Sigmoid colon (tissue), 4 donors: ENCODE results near the gene GLDC.

Experiments used
- POLR2A ChIP-seq, 2 donors: fragments of 450-650 bp; IDR thresholded peaks; one replicate each; pipeline ENCODE4 v1.6.1; 2016; ENCODE audit warnings: antibody characterized with exemption in 2 of 2, mild to moderate bottlenecking in 2 of 2, moderate library complexity in 2 of 2
- POLR2AphosphoS5 ChIP-seq, 4 donors: sonication (generic); formaldehyde crosslinking; IDR thresholded peaks; one replicate each; pipeline ENCODE4 v1.6.1; 2017; ENCODE audit warnings: antibody characterized with exemption in 4 of 4
- TF ChIP-seq, protein P1 (sequence below), 4 experiments: fragments of 450-650 bp in 3 of 4; fragments of 200-600 bp in 1 of 4; IDR thresholded peaks; one replicate each; pipeline ENCODE4 v1.5.1; 2016 to 2019; ENCODE audit warnings: antibody characterized with exemption in 4 of 4, mild to moderate bottlenecking in 3 of 4, moderate library complexity in 2 of 4

DNA sequence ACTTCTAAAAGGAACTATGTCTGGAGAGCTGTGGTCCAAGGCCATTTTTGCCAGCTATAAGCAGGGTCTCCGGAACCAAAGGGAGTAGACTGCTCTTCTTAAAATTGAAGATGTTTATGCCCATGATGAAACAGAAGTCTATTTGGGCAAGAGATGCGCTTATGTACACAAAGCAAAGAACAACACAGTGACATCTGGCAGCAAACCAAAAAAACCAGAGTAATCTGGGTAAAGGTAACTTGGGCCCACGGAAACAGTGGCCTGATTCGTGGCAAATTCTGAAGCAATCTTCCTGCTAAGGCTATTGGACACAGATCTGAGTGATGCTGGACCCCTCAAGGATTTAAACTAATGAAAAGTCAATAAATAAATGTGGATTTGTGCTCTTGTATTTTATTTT lies 29.7 kb upstream of the GLDC start:
- TF ChIP-seq, protein P1, sequence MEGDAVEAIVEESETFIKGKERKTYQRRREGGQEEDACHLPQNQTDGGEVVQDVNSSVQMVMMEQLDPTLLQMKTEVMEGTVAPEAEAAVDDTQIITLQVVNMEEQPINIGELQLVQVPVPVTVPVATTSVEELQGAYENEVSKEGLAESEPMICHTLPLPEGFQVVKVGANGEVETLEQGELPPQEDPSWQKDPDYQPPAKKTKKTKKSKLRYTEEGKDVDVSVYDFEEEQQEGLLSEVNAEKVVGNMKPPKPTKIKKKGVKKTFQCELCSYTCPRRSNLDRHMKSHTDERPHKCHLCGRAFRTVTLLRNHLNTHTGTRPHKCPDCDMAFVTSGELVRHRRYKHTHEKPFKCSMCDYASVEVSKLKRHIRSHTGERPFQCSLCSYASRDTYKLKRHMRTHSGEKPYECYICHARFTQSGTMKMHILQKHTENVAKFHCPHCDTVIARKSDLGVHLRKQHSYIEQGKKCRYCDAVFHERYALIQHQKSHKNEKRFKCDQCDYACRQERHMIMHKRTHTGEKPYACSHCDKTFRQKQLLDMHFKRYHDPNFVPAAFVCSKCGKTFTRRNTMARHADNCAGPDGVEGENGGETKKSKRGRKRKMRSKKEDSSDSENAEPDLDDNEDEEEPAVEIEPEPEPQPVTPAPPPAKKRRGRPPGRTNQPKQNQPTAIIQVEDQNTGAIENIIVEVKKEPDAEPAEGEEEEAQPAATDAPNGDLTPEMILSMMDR (IDR thresholded peaks at IDR 0.05): no peak
- no peak for TF ChIP-seq POLR2AphosphoS5 (IDR thresholded peaks at IDR 0.05)
- no peak for TF ChIP-seq POLR2A (IDR thresholded peaks at IDR 0.05)
